Vagina (tissue), 2 donors: Measurements from ENCODE around the gene FUCA1.

Experiments used
- POLR2A ChIP-seq, 2 donors: fragments of 450-650 bp; IDR thresholded peaks; one replicate each; pipeline ENCODE4 v1.6.1; 2017; ENCODE audit warnings: antibody characterized with exemption in 2 of 2, mild to moderate bottlenecking in 2 of 2, moderate library complexity in 2 of 2
- POLR2AphosphoS5 ChIP-seq, 2 donors: sonication (generic); formaldehyde crosslinking; IDR thresholded peaks; one replicate each; pipeline ENCODE4 v1.9.0; 2017; ENCODE audit warnings: antibody characterized with exemption in 2 of 2, mild to moderate bottlenecking in 2 of 2, low read depth in 1 of 2; ENCODE audit not compliant: insufficient read depth in 1 of 2
- TF ChIP-seq, protein P1 (sequence below), 3 experiments: fragments of 450-650 bp in 2 of 3; fragments of 200-600 bp in 1 of 3; sonication (generic) in 1 of 3; IDR thresholded peaks; one replicate each; pipeline ENCODE4 v1.5.1; 2017 to 2019; ENCODE audit warnings: antibody characterized with exemption in 3 of 3, mild to moderate bottlenecking in 2 of 3, moderate library complexity in 2 of 3

DNA sequence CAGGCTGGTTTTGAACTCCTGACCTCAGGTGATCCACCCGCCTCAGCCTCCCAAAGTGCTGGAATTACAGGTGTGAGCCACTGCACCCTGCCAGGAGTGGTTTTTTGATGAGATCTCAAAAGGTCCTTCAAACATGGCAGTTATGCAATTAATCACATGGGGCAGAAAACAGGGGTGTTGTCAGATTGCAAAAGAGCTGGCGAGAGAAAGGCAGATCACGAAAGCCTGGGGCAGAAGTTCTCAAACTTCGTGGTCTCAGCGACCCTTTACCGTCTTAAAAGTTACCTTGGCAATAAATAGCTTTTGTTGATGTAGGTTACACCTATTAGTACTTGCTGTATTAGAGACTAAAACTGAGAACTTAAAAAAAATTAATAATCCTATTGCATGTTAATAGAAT lies 29.0 kb upstream of the FUCA1 start:
- TF ChIP-seq, protein P1, sequence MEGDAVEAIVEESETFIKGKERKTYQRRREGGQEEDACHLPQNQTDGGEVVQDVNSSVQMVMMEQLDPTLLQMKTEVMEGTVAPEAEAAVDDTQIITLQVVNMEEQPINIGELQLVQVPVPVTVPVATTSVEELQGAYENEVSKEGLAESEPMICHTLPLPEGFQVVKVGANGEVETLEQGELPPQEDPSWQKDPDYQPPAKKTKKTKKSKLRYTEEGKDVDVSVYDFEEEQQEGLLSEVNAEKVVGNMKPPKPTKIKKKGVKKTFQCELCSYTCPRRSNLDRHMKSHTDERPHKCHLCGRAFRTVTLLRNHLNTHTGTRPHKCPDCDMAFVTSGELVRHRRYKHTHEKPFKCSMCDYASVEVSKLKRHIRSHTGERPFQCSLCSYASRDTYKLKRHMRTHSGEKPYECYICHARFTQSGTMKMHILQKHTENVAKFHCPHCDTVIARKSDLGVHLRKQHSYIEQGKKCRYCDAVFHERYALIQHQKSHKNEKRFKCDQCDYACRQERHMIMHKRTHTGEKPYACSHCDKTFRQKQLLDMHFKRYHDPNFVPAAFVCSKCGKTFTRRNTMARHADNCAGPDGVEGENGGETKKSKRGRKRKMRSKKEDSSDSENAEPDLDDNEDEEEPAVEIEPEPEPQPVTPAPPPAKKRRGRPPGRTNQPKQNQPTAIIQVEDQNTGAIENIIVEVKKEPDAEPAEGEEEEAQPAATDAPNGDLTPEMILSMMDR (IDR thresholded peaks at IDR 0.05): no peak
- no peak for TF ChIP-seq POLR2AphosphoS5 (IDR thresholded peaks at IDR 0.05; ENCODE audit: insufficient read depth in 1 of 2, low read depth in 1 of 2)
- no peak for TF ChIP-seq POLR2A (IDR thresholded peaks at IDR 0.05)
